SH-SY5Y (cell line): ENCODE results near the gene B3GALT6.

Experiments
- GATA2 ChIP-seq: IDR thresholded peaks from 2 replicates; pipeline ENCODE4 v1.6.1; 2011; ENCODE audit warnings: mild to moderate bottlenecking, low read depth, low read length
- GATA3 ChIP-seq: IDR thresholded peaks from 2 replicates; pipeline ENCODE4 v1.6.1; 2011; ENCODE audit warnings: low read depth, mild to moderate bottlenecking, low read length, moderate library complexity

B3GALT6 gene

DNA sequence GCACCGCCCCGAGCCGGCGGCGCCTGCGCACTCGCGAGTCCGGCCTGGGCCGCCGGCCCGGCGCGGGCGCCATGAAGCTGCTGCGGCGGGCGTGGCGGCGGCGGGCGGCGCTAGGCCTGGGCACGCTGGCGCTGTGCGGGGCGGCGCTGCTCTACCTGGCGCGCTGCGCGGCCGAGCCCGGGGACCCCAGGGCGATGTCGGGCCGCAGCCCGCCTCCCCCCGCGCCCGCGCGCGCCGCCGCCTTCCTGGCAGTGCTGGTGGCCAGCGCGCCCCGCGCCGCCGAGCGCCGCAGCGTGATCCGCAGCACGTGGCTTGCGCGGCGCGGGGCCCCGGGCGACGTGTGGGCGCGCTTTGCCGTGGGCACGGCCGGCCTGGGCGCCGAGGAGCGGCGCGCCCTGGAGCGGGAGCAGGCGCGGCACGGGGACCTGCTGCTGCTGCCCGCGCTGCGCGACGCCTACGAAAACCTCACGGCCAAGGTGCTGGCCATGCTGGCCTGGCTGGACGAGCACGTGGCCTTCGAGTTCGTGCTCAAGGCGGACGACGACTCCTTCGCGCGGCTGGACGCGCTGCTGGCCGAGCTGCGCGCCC, at the start of gene B3GALT6:
TSS of gene B3GALT6 (plus strand) at position 30 of the 588 bp plus-strand sequence. CDS start at position 72, 42 bp downstream.
- TF ChIP-seq GATA3 = no peak
- TF ChIP-seq GATA2 = no peak

DNA sequence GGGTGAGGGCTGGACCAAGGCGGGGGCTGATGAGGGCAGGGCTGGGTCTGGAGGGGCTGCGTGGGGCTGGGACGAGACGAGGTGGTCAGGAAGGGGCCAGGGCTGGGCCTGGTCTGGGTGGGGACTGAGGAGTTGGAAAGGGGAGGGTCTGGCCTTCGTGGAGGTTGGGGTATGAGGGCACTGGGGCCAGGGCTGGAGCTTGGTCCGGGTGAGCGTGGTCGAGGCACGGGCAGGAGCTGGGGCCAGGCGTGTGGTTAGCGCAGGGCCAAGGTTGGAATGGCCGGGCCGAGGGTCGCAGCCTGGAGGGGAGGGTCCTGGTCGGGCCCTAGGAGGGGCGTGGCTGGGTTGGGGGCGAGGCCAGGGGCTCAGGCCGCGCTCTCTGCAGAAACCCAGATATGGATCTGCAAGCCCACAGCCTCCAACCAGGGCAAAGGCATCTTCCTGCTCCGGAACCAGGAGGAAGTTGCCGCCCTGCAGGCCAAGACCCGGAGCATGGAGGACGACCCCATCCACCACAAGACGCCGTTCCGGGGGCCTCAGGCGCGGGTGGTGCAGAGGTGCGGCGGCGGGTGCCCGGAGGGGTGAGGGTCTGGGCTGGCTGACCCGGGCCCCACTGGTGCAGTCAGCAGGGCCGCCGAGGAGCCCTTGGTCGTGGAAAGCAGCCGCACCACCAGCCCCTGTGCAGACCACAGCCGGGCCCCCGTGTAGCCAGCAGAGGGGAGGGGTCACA, 49.4 kb upstream of the B3GALT6 start:
- TF ChIP-seq GATA3 (no peak), GATA2 (no peak)

DNA sequence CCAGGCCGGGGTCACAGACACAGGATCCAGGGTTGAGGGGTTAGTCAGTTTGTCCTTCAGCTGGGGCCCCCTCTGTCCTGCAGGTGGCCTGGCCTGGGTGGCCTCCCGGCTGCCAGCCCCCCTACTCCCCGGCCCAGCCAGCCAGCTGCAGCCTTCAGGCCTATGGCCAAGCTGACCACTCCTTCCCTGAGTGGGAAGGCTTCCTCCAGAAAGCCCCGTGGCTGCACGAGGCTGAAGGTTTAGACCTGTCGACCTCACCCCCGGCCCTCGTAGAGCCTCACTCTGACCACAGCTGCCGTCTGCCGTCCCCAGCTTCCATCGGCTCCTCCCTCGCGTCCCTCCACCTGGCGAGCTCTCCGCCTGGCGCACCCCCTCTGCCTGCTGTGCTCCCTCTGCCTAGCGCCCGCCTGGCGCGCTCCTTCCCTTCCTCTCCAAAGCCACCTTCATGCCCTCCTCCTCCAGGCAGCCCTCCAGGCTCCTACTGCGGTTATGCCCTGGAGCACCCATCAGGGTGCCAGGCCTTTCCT, 48.8 kb upstream of the B3GALT6 start:
- TF ChIP-seq GATA2 = no peak
- TF ChIP-seq GATA3 = no peak

DNA sequence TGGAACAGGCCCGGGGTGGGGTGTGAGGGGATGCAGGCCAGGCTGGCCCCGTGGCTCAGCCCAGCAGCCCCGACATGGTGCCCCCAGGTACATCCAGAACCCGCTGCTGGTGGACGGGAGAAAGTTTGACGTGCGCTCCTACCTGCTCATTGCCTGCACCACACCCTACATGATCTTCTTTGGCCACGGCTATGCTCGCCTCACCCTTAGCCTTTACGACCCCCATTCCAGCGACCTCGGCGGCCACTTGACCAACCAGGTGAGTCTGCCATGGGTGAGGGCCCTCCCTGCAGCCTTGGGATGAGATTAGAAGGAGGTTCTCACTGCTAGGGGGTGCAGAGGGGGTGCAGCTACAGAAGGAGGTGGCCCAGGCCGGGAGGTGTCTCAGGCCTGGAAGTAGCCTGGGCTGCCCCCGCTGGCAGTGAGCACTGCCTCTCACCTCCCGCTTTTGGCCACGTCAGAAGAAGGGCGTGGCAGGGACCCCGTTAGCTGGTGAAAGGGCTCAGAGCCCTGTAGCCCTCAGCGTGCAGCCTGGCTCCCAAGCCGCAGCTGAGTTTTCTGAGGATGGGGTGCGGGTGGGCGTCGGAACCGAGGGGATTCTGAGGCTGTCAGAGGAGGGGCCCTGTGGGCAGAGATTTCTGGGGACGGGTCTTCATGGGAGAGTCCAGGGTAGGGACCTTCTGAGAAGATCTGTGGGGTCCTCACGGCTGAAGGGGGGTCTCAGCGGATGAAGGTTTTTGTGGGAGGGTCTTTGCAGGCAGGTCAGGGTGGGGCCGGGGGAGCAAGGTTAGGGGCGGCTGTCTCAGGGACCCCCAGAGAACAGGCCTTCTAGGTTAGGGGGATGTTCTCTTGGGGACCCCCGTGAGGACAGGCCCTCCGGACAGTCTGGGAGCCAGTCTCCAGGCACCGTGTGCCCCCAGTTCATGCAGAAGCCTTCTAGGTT, 47.9 kb upstream of the B3GALT6 start:
- TF ChIP-seq GATA2 (no peak), GATA3 (no peak)

DNA sequence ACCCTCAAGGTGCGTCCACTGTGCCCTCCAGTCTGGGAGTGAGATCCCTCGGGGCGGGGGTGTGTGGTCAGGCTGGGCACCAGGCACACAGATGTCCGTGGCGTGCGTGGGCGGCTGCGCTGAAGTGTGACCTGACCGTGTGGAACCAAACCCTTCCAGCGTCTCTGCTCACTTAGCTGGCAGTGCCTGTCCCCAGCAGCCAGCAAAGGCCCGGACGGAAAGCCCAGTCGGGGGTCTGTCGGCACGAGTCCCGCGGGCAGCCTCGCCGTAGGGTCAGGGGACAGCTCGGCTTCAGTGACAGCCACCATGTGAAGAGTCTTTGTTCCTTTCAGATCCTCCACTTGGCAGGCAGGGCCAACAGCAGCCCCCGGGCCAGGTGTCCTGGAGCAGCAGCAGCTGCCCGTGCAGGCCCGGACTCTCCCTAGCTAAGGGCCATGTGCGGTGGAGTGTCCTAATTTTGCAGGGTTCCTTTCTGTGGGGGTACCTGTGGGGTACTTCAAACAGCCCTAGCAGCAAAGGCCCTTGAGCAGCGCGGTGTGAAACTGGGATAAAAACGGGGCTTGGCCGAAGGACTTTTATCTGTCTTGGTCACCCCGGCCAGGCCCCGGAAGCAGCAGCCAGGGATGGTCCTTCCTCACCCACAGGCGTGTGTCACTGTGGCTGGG, 46.8 kb upstream of the B3GALT6 start:
- TF ChIP-seq GATA3 (no peak), GATA2 (no peak)

DNA sequence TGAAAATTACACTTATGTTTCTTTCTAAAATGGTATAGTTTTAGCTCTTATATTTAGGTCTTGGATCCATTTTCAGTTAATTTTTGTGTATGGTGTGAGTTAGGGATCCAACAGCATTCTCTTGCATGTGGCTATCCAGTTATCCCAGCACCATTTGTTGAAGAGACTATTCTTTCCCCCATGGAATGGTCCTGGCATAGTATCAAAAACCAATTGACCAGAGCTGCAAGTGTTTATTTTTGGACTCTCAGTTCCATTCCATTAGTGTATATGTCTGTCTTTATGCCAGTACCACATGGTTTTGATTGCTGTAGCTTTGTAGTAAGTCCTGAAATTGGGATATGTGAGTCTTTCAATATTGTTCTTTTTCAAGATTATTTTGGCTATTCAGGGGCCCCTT, 44.1 kb upstream of the B3GALT6 start:
- TF ChIP-seq GATA3 = no peak
- no peak for TF ChIP-seq GATA2

DNA sequence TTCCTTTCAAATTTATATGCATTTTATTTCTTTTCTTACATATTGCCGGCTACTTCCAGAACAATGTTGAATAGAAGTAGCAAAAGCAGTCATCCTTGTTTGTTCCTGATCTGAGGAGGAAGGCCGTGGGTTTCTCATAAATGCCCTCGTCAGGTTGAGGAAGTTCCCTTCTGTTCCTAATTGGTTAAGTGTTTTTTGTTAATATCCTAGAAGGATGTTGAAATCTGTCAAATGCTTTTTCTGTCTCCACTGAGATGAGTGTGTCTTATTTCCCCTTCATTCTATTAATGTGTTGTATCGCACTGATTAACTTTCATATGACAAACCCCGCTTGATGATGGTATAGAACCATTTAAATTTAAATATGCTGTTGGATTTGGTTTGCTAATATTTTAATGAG, 42.9 kb upstream of the B3GALT6 start:
- TF ChIP-seq GATA3 (no peak), GATA2 (no peak)

DNA sequence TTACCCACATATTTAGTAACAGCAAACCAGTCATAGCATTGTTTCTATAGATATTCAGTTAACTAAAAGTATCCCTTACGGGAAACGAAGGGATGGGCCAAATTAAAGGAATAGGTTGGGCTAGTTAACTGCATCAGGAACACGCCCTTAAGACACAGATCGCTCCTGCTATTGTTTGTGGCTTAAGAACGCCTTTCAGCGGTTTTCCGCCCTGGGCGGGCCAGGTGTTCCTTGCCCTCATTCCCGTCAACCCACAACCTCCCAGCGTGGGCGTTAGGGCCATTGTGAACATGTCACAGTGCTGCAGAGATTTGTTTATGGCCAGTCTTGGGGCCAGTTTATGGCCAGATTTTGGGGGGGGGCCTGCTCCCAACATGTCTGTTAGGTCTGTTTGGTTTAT, 40.3 kb upstream of the B3GALT6 start:
- no peak for TF ChIP-seq GATA2
- TF ChIP-seq GATA3 = no peak

DNA sequence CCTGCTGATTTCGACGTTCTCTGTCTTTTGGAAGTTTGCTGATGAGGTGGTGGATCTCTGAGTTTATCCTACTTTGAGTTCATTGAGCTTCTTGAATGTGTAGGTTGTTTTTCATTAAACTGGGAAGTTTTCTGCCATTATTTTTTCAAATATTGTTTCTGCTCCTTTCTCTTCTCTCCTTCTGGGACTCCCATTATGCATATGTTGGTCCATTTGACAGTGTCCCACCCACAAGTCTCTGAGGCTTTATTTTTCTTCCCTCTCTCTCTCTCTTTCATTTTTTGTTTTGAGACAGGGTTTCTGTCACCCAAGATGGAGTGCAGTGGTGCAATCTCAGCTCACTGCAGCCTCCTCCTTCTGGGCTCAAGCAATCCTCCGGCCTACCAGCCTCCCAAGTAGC, 37.3 kb upstream of the B3GALT6 start:
- TF ChIP-seq GATA2 (no peak), GATA3 (no peak)

DNA sequence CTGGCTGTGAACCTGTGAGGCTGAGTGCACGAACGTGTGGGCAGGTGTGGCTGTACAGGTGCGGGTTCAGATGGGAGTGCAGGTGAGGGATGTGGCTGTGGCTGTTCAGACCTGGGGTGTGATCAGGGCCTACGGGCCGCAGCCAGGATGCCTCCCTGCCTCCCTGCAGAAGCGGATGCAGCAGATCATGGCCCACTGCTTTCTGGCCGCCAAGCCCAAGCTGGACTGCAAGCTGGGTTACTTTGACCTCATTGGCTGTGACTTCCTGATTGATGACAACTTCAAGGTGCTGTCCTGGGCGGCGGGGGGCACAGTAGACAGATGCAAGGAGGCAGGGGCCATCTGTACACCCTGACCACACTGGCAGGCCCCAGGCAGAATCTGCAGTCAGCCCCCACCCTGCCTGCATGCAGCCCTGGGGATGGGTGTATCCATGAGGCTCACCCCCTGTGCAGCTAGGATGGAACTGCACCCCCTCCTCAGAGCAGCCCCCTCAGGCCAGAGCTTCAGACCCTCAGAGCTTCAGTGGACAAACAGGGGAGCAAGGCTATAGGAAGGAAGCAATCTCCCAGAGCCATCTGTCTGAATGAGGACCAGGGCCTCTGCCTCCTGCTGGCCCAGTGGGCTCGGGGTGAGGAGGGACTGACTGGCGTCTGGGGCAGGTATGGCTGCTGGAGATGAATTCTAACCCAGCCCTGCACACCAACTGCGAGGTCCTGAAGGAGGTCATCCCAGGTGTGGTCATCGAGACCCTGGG, 35.4 kb upstream of the B3GALT6 start:
- TF ChIP-seq GATA3 = no peak
- no peak for TF ChIP-seq GATA2

DNA sequence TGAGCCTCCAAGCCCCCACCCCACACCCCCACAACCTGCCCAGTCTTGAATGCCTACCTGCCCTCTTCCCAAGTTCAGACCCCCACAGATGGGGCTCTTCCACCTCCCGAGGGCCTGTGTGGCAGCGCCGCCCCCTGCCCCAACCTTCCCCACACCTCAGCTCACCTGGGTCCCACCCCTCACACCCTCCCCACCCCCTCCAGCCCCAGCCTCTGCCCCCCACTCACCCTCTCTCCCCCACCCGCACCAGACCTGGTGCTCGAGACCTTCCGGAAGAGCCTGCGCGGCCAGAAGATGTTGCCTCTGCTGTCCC, 34.9 kb upstream of the B3GALT6 start:
- TF ChIP-seq GATA2 (no peak), GATA3 (no peak)

DNA sequence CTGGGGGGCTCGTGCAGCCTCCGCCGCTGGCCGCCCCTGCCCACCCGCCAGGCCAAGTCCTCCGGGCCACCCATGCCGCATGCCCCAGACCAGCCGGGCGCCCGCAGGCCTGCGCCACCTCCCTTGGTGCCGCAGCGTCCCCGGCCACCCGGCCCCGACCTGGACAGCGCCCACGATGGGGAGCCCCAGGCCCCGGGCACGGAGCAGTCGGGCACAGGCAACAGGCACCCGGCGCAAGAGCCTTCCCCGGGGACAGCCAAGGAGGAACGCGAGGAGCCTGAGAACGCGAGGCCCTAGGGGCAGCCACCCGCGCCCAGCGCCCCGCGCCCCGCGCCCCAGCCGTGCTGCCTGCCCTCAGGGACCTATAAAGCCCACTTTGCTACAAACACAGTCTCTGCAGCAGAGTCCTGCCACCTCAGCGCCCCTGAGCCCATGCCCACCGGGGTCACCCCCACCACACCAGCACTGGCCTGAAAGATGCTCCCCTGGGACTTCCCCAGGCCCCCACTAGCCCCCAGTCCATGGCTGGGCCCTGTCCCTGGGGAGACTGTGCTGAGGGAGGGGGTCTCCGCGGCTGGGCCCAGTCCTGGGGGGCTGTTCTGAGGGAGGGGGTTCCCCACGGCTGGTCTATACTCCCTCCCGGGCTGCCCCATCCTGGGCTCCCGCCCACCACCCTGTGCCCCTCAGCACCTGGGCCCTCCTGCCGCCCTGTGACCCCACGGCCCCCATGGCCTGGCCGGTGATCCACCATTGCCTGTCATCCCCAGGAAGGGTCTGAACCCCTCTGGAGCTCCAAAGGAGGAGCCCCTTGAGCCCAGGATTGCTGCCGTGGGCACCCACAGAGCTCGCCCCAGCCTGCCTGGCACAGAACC, 34.2 kb upstream of the B3GALT6 start:
- no peak for TF ChIP-seq GATA2
- no peak for TF ChIP-seq GATA3
